ENCODE measurements around the gene VIPR2. TPM values are rescaled to one million over a fixed set of nuclear protein-coding genes. Genes with fewer than 3 reads are reported as not detected.

Gene VIPR2
- total RNA-seq, 1 donor from 2014 or later, result 0.92 TPM

DNA sequence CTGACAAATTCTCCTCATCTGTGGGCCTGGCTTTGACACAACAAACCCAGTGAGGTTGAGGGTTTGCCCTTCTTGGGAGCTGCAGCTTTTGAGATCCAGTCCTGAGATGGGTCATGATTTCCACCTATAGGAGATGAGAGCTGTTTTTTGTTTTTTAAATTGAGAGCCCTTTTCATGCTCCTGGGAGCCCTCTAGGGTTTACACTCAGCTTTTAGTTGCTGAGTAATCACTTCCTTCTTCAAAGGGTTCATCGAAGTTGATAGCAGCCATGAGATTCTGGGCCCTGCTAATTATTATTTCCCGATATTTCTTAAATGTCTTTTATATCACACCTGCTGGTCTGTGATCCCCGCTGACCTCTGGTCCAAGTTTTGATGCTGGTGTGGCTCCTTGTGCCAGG is 47.3 kb upstream of the VIPR2 start:
- no peak overlapping the region for H3K9ac ChIP-seq
- H3F3A ChIP-seq (ENCODE audit: low read depth), result no peaks in the 10 kb centered on the region
- DNase-seq (ENCODE audit: low spot score), result no peak
- peaks cover 6% of the 10 kb centered on the region for H3K27me3 Mint-ChIP-seq (ENCODE audit: insufficient read depth, low read depth)
- peaks cover 6% of the 10 kb centered on the region for H3K4me1 ChIP-seq
- no peaks in the 10 kb centered on the region for H4K20me1 ChIP-seq (ENCODE audit: low read depth)
- no peaks in the 10 kb centered on the region for H3K36me3 Mint-ChIP-seq
- no peaks in the 10 kb centered on the region for H3K27me3 ChIP-seq
- no peak overlapping the region for H3K27ac Mint-ChIP-seq
- H3K36me3 ChIP-seq, result no peaks in the 10 kb centered on the region
- peaks cover 2% of the 10 kb centered on the region for H3K4me1 Mint-ChIP-seq
- H3K4me2 ChIP-seq, result no peak overlapping the region
- TF ChIP-seq EZH2 (IDR thresholded peaks at IDR 0.05), result no peak
- no peak for TF ChIP-seq EZH2phosphoT487 (IDR thresholded peaks at IDR 0.05)
- TF ChIP-seq, protein P1, sequence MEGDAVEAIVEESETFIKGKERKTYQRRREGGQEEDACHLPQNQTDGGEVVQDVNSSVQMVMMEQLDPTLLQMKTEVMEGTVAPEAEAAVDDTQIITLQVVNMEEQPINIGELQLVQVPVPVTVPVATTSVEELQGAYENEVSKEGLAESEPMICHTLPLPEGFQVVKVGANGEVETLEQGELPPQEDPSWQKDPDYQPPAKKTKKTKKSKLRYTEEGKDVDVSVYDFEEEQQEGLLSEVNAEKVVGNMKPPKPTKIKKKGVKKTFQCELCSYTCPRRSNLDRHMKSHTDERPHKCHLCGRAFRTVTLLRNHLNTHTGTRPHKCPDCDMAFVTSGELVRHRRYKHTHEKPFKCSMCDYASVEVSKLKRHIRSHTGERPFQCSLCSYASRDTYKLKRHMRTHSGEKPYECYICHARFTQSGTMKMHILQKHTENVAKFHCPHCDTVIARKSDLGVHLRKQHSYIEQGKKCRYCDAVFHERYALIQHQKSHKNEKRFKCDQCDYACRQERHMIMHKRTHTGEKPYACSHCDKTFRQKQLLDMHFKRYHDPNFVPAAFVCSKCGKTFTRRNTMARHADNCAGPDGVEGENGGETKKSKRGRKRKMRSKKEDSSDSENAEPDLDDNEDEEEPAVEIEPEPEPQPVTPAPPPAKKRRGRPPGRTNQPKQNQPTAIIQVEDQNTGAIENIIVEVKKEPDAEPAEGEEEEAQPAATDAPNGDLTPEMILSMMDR (IDR thresholded peaks at IDR 0.05), result no peak
- H3K27ac ChIP-seq, result no peak overlapping the region
- peaks cover 3% of the 10 kb centered on the region for H3K9me3 Mint-ChIP-seq
- H3K79me2 ChIP-seq (ENCODE audit: low read depth), result no peaks in the 10 kb centered on the region
- no peak overlapping the region for H3K4me3 Mint-ChIP-seq
- H3K4me3 ChIP-seq, result no peak overlapping the region
- H3K9me3 ChIP-seq (ENCODE audit: low read depth), result peaks cover 11% of the 10 kb centered on the region
- H2AFZ ChIP-seq (replicated peaks), result no peak overlapping the region

DNA sequence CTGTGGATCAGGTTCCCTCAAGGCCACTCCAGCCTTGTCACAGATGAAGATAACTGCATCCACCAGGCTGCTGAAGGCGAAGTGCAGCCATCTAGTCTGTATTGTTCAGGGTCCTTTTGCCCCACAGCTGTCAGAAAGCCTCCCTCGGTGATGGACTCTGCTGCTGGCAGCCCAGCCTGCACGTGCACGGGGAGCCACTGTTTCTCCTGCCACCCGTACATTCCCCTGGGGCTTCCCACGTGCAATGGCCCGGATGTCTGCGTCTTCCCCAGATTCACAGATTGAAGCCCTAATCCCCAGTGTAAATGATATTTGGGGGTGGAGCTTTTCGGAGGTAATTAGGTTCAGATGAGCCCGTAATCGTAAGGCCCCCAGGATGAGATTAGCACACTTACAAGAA is 46.6 kb upstream of the VIPR2 start:
- Histone ChIP-seq H3K79me2 (ENCODE audit: low read depth) (no peaks in the 10 kb centered on the region), H3K4me1 (peaks cover 6% of the 10 kb centered on the region), H3K4me3 (no peak overlapping the region), H3K27me3 (no peaks in the 10 kb centered on the region), H3K9ac (no peak overlapping the region), H3F3A (ENCODE audit: low read depth) (no peaks in the 10 kb centered on the region), H3K27ac (no peak overlapping the region), H2AFZ (replicated peaks) (no peak overlapping the region), H3K4me2 (no peak overlapping the region), H3K36me3 (no peaks in the 10 kb centered on the region), H3K9me3 (ENCODE audit: low read depth) (peaks cover 11% of the 10 kb centered on the region), H4K20me1 (ENCODE audit: low read depth) (no peaks in the 10 kb centered on the region)
- H3K27me3 Mint-ChIP-seq (ENCODE audit: insufficient read depth, low read depth), result peaks cover 6% of the 10 kb centered on the region
- DNase-seq (ENCODE audit: low spot score), result no peak
- no peaks in the 10 kb centered on the region for H3K36me3 Mint-ChIP-seq
- H3K4me3 Mint-ChIP-seq, result no peak overlapping the region
- peaks cover 5% of the 10 kb centered on the region for H3K9me3 Mint-ChIP-seq
- no peak overlapping the region for H3K27ac Mint-ChIP-seq
- TF ChIP-seq, protein P1 (IDR thresholded peaks at IDR 0.05), result no peak
- no peak for TF ChIP-seq EZH2 (IDR thresholded peaks at IDR 0.05)
- H3K4me1 Mint-ChIP-seq, result no peaks in the 10 kb centered on the region

DNA sequence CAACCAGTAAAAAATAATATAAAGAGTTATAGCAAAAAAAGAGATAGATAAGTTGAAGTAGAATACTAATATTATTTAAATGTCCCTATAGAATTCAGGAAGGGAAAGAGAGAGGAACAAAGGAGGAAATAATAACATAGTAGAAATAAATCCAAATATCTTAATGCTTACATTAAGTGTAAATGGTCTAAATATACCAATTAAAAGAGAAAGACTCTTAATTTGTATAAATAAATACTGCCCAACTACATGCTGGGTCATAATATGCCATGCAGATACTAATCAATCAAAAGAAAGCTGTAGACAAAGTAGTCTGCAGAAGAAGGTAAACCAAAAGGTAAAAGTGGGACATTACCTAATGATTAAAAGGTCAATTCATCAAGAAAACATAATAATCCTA is 43.3 kb upstream of the VIPR2 start:
- DNase-seq (ENCODE audit: low spot score), result no peak
- H4K20me1 ChIP-seq (ENCODE audit: low read depth), result no peaks in the 10 kb centered on the region
- H2AFZ ChIP-seq (replicated peaks), result no peak overlapping the region
- no peaks in the 10 kb centered on the region for H3K4me1 Mint-ChIP-seq
- no peak overlapping the region for H3K27ac Mint-ChIP-seq
- no peak overlapping the region for H3K4me3 ChIP-seq
- no peaks in the 10 kb centered on the region for H3K79me2 ChIP-seq (ENCODE audit: low read depth)
- H3K36me3 ChIP-seq, result peaks cover 4% of the 10 kb centered on the region
- H3K36me3 Mint-ChIP-seq, result no peaks in the 10 kb centered on the region
- peaks cover 6% of the 10 kb centered on the region for H3F3A ChIP-seq (ENCODE audit: low read depth)
- H3K27me3 ChIP-seq, result no peaks in the 10 kb centered on the region
- H3K27ac ChIP-seq, result no peak overlapping the region
- peaks cover 27% of the 10 kb centered on the region for H3K9me3 ChIP-seq (ENCODE audit: low read depth)
- peaks cover 3% of the 10 kb centered on the region for H3K27me3 Mint-ChIP-seq (ENCODE audit: insufficient read depth, low read depth)
- no peak overlapping the region for H3K9ac ChIP-seq
- TF ChIP-seq, protein P1 (IDR thresholded peaks at IDR 0.05), result no peak
- TF ChIP-seq EZH2phosphoT487 (IDR thresholded peaks at IDR 0.05), result no peak
- no peak for TF ChIP-seq EZH2 (IDR thresholded peaks at IDR 0.05)
- no peak overlapping the region for H3K4me2 ChIP-seq
- no peak overlapping the region for H3K4me3 Mint-ChIP-seq
- H3K4me1 ChIP-seq, result no peaks in the 10 kb centered on the region
- peaks cover 15% of the 10 kb centered on the region for H3K9me3 Mint-ChIP-seq
